ENCODE measurements around the gene ERICH3. TPM values are rescaled to one million over a fixed set of nuclear protein-coding genes. Genes with fewer than 3 reads are reported as not detected.

ERICH3 gene
- total RNA-seq, 1 donor from 2014 or later = not detected

DNA sequence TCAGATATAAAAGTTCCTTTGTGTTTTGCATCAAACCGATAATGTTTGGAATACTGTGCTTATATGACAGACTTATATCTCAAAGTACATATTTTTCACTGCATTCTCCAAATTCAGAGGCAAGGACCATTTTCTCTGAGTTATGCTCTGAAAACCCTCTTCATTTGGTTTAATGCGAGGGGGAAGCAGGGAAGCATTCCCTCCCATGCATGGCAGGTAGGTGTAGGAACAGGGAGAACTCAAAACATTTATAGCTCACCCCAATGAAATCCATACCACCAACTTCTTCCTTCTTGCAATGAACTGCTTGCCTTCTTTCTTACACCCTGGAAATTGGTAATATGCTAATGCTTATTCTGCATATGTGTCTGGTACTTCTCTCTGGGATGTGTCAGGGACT, 10.7 kb upstream of the ERICH3 start:
- H3K4me1 ChIP-seq = no peaks in the 10 kb centered on the region
- H3K27ac ChIP-seq = no peak overlapping the region
- H3K27me3 ChIP-seq = no peaks in the 10 kb centered on the region
- DNase-seq (no peak), ATAC-seq (no peak)
- H3K36me3 ChIP-seq = no peaks in the 10 kb centered on the region
- intact Hi-C loops (cut with DNase I) = no loop called here
- no peaks in the 10 kb centered on the region for H3K9me3 ChIP-seq
- TF ChIP-seq, protein P1, sequence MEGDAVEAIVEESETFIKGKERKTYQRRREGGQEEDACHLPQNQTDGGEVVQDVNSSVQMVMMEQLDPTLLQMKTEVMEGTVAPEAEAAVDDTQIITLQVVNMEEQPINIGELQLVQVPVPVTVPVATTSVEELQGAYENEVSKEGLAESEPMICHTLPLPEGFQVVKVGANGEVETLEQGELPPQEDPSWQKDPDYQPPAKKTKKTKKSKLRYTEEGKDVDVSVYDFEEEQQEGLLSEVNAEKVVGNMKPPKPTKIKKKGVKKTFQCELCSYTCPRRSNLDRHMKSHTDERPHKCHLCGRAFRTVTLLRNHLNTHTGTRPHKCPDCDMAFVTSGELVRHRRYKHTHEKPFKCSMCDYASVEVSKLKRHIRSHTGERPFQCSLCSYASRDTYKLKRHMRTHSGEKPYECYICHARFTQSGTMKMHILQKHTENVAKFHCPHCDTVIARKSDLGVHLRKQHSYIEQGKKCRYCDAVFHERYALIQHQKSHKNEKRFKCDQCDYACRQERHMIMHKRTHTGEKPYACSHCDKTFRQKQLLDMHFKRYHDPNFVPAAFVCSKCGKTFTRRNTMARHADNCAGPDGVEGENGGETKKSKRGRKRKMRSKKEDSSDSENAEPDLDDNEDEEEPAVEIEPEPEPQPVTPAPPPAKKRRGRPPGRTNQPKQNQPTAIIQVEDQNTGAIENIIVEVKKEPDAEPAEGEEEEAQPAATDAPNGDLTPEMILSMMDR (IDR thresholded peaks at IDR 0.05) = no peak
- no peak overlapping the region for H3K4me3 ChIP-seq

DNA sequence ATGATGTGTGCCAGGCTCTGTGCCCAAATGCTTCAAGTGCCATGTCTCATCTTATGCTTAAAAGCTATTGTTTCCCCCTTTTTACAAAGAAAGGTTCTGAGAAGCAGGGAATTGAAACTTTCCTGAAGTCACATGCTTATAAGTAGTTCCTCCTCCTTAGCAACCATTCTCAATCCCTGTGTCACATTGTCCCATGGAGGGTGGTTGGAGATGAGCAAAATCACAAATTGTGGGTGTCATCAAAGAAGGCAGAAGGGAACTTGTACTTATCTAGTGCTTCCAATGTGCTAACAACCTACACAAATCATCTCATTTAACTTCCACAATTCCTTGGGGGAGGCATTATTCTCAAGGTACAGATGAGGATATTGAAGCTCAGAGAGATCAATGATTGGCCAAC, 10.1 kb upstream of the ERICH3 start:
- no peak for ATAC-seq
- Histone ChIP-seq H3K4me1 (no peaks in the 10 kb centered on the region), H3K9me3 (no peaks in the 10 kb centered on the region), H3K36me3 (no peaks in the 10 kb centered on the region), H3K27me3 (no peaks in the 10 kb centered on the region), H3K4me3 (no peak overlapping the region), H3K27ac (no peak overlapping the region)
- no peak for DNase-seq
- TF ChIP-seq, protein P1 (IDR thresholded peaks at IDR 0.05) = no peak
- intact Hi-C loops (cut with DNase I) = no loop called here

DNA sequence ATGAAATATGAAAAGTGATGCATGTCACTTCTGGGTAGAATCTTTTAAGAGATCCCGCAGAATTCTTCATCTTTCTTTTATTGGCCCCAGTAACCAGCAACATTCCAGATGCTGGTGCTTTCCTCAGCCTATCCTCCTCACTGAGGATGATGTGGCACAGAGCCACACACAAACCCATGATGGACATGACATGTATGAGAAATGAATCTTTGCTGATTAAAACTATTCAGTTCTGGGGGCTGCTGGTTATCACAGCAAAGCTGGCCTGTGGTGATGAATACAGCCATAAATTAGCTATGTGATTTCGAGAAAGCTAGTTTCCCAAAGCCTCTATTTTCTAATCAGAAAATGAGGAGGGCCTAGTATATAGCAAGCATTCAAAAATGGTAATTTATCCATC, 8.3 kb upstream of the ERICH3 start:
- H3K4me1 ChIP-seq = no peaks in the 10 kb centered on the region
- TF ChIP-seq, protein P1 (IDR thresholded peaks at IDR 0.05) = no peak
- H3K27ac ChIP-seq = no peak overlapping the region
- no peaks in the 10 kb centered on the region for H3K36me3 ChIP-seq
- intact Hi-C loops (cut with DNase I) = no loop called here
- H3K27me3 ChIP-seq = no peaks in the 10 kb centered on the region
- ATAC-seq (no peak), DNase-seq (no peak)
- no peaks in the 10 kb centered on the region for H3K9me3 ChIP-seq
- H3K4me3 ChIP-seq = no peak overlapping the region

DNA sequence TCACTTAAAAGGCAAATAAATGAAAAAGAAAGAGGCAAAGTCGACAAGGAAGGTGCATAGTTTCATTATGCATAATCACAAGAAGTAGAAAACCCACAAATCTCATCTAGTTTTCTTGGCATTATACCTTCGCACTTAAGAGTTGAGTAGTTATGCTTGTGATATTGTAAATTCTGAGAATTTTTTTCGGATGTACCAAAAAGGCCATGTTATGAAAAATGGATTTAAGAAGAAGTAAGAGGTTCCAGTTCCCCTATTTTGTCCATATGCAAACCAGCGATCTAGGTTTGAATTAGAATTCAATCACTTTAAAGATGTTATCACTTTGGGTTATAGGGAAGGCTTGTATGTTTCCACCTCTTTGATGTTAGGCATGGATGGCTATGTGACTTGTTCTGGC, 7.9 kb upstream of the ERICH3 start:
- Histone ChIP-seq H3K27ac (no peak overlapping the region), H3K36me3 (no peaks in the 10 kb centered on the region), H3K27me3 (no peaks in the 10 kb centered on the region), H3K4me3 (no peak overlapping the region), H3K4me1 (no peaks in the 10 kb centered on the region), H3K9me3 (no peaks in the 10 kb centered on the region)
- TF ChIP-seq, protein P1 (IDR thresholded peaks at IDR 0.05) = no peak
- intact Hi-C loops (cut with DNase I) = no loop called here
- ATAC-seq (no peak), DNase-seq (no peak)

DNA sequence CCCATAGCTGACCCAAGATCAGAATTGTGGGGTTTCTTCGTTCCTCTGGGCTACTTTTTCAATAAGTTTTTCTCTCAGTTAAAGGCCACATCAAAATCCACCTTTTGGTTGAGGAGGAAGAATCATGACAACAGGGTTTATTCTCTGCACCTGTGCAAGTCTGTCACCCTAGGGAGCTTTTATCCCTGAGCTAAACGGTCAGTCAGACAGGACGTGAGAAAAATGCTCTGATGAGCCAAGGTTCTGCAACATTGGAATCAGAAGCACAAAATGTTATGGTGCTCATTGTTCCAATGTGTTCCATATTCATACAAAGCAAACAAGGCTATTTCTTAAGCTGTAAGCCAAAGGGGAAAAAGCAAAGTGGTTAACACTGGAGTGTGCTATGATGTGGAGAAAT, 7.4 kb upstream of the ERICH3 start:
- Histone ChIP-seq H3K9me3 (no peaks in the 10 kb centered on the region), H3K36me3 (no peaks in the 10 kb centered on the region), H3K27ac (no peak overlapping the region), H3K4me3 (no peak overlapping the region), H3K4me1 (no peaks in the 10 kb centered on the region), H3K27me3 (no peaks in the 10 kb centered on the region)
- intact Hi-C loops (cut with DNase I) = no loop called here
- no peak for ATAC-seq
- TF ChIP-seq, protein P1 (IDR thresholded peaks at IDR 0.05) = no peak
- no peak for DNase-seq

DNA sequence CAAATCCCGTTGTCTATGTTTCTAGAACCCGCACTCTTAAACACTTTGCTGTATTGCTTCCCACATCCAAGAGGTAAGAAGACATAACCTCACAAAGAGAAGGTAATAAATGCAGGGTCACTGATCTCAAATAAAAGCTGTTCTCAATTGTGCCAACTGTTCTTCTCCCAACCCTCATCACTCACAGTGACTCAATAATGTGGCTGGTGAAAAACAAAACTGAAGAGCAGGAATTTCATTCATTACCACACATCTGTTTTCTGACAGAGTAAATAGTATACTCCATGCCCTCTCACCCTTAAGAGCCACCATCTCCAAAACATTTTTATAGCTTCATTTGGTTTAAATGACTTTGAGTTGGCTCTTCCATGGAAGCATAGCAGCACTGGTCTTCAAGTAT, 6.2 kb upstream of the ERICH3 start:
- intact Hi-C loops (cut with DNase I) = no loop called here
- TF ChIP-seq, protein P1 (IDR thresholded peaks at IDR 0.05) = no peak
- peaks cover under 1% of the 10 kb centered on the region for H3K27me3 ChIP-seq
- DNase-seq = no peak
- no peaks in the 10 kb centered on the region for H3K4me1 ChIP-seq
- no peak for ATAC-seq
- no peaks in the 10 kb centered on the region for H3K9me3 ChIP-seq
- H3K36me3 ChIP-seq = no peaks in the 10 kb centered on the region
- no peak overlapping the region for H3K27ac ChIP-seq
- no peak overlapping the region for H3K4me3 ChIP-seq

Measured in upper lobe of right lung (tissue), 1 donor.